HepG2 (cell line): ENCODE measurements around the gene NUP153. TPM values are rescaled to one million over a fixed set of nuclear protein-coding genes. Genes with fewer than 3 reads are reported as not detected.

Source experiments
- CREB1 ChIP-seq, 2 experiments: fragments of 450-650 bp in 1 of 2; IDR thresholded peaks; 2 replicates each; pipeline ENCODE4 v1.6.1; 2016 to 2017; ENCODE audit warnings: control low read depth in 1 of 2, mild to moderate bottlenecking in 1 of 2, missing compliant biosample characterization in 1 of 2, missing genetic modification characterization in 1 of 2
- EP300 ChIP-seq, 3 experiments: sonication (generic) in 1 of 3; formaldehyde crosslinking in 1 of 3; IDR thresholded peaks; 2 replicates each; pipeline versions ENCODE4 v1.5.1 to v1.6.1; 2011 to 2020; ENCODE audit warnings: low read depth in 2 of 3, low read length in 2 of 3, borderline replicate concordance in 1 of 3, improper control_type of control experiment in 1 of 3, mild to moderate bottlenecking in 1 of 3, missing genetic modification reagents in 1 of 3, moderate library complexity in 1 of 3
- GATA4 ChIP-seq: sonication (generic); IDR thresholded peaks from 2 replicates; pipeline ENCODE4 v1.6.1; 2016; ENCODE audit warnings: antibody characterized with exemption, low read depth, borderline replicate concordance
- HNRNPL ChIP-seq: fragments of 200-400 bp; formaldehyde crosslinking; IDR thresholded peaks from 2 replicates; pipeline ENCODE4 v1.6.1; 2017; ENCODE audit warnings: mild to moderate bottlenecking, low read depth, low read length
- PATZ1 ChIP-seq: sonication (generic); formaldehyde crosslinking; IDR thresholded peaks from 2 replicates; pipeline ENCODE4 v1.4.0; 2020; ENCODE audit warnings: missing genetic modification reagents
- PRDM4 ChIP-seq: sonication (generic); formaldehyde crosslinking; IDR thresholded peaks from 2 replicates; pipeline ENCODE4 v1.9.0; 2021; ENCODE audit warnings: missing genetic modification reagents, borderline replicate concordance
- TP53 ChIP-seq: sonication (generic); formaldehyde crosslinking; conservative IDR thresholded peaks from 2 replicates; pipeline ENCODE4 v1.4.0; 2020; ENCODE audit warnings: missing genetic modification reagents
- ZFP91 ChIP-seq: sonication (generic); formaldehyde crosslinking; IDR thresholded peaks from 2 replicates; pipeline ENCODE4 v1.9.0; 2022; ENCODE audit warnings: missing genetic modification reagents, mild to moderate bottlenecking, borderline replicate concordance
- ZNF788 ChIP-seq: sonication (generic); formaldehyde crosslinking; IDR thresholded peaks from 2 replicates; pipeline ENCODE4 v1.5.0; 2020; ENCODE audit warnings: mild to moderate bottlenecking, missing genetic modification reagents, borderline replicate concordance
- ZNF839 ChIP-seq: sonication (generic); formaldehyde crosslinking; IDR thresholded peaks from 2 replicates; pipeline ENCODE4 v1.4.0; 2020; ENCODE audit warnings: missing genetic modification reagents, mild to moderate bottlenecking, borderline replicate concordance
- polyA plus RNA-seq, 8 experiments: library from polyadenylated mRNA; depleted of rRNA in 3 of 8; stranded (reverse) in 7 of 8; unstranded in 1 of 8; fragments of >200 nt; fragmentation: Illumina TruSeq in 4 of 8; extraction: Trizol in 4 of 8; gene quantifications; 2 replicates each; pipeline versions ENCODE4 v1.2.1 to v1.2.3, GENCODE V29; 2011 to 2016; ENCODE audit warnings: low read depth in 4 of 8, missing spikeins in 1 of 8, mixed read lengths in 1 of 8; ENCODE audit not compliant: insufficient read depth in 1 of 8
- total RNA-seq, 5 experiments: library from RNA; depleted of rRNA; stranded (reverse); fragments of >200 nt; fragmentation: Illumina TruSeq; extraction: Trizol; gene quantifications; 2 replicates each; pipeline ENCODE4 v1.2.3, GENCODE V29; 2016; ENCODE audit warnings: low read depth in 1 of 5
- TF ChIP-seq, protein P1 (sequence below): sonication (generic); formaldehyde crosslinking; conservative IDR thresholded peaks from 2 replicates; pipeline ENCODE4 v1.8.1; 2023; ENCODE audit warnings: missing genetic modification reagents
- TF ChIP-seq, protein P2 (sequence below): sonication (generic); formaldehyde crosslinking; IDR thresholded peaks from 2 replicates; pipeline ENCODE4 v1.5.0; 2020; ENCODE audit warnings: mild to moderate bottlenecking, missing genetic modification reagents

Gene NUP153
- total and polyA plus RNA-seq, 2 of the 13 experiments (the other 11 are each of a cell fraction or from before 2014, with no cell fraction given) = 29.8 to 55.2 TPM

- TF ChIP-seq PRDM4 (CRISPR knock-in tag) = no peak
- peak; percentile 77; the same call in 1 of the 2 replicates for TF ChIP-seq ZNF788 (CRISPR knock-in tag)
- peak; percentile 96 for TF ChIP-seq PATZ1 (CRISPR knock-in tag)
- TF ChIP-seq EP300 (IDR thresholded peaks at IDR 0.05; ENCODE audit: low read depth in 2 of 2, low read length in 2 of 2) = peak in 1 of 2 experiments; percentile 62; a peak in 2 of 4 replicates
- no peak for TF ChIP-seq EP300 (CRISPR knock-in tag; IDR thresholded peaks at IDR 0.05; ENCODE audit: borderline replicate concordance)
- peak; percentile 85 for TF ChIP-seq CREB1 (IDR thresholded peaks at IDR 0.05)
- TF ChIP-seq CREB1 (CRISPR knock-in tag; IDR thresholded peaks at IDR 0.05) = peak; percentile 89
- TF ChIP-seq, protein P1, sequence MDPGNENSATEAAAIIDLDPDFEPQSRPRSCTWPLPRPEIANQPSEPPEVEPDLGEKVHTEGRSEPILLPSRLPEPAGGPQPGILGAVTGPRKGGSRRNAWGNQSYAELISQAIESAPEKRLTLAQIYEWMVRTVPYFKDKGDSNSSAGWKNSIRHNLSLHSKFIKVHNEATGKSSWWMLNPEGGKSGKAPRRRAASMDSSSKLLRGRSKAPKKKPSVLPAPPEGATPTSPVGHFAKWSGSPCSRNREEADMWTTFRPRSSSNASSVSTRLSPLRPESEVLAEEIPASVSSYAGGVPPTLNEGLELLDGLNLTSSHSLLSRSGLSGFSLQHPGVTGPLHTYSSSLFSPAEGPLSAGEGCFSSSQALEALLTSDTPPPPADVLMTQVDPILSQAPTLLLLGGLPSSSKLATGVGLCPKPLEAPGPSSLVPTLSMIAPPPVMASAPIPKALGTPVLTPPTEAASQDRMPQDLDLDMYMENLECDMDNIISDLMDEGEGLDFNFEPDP = no peak
- no peak for TF ChIP-seq HNRNPL
- TF ChIP-seq, protein P2, sequence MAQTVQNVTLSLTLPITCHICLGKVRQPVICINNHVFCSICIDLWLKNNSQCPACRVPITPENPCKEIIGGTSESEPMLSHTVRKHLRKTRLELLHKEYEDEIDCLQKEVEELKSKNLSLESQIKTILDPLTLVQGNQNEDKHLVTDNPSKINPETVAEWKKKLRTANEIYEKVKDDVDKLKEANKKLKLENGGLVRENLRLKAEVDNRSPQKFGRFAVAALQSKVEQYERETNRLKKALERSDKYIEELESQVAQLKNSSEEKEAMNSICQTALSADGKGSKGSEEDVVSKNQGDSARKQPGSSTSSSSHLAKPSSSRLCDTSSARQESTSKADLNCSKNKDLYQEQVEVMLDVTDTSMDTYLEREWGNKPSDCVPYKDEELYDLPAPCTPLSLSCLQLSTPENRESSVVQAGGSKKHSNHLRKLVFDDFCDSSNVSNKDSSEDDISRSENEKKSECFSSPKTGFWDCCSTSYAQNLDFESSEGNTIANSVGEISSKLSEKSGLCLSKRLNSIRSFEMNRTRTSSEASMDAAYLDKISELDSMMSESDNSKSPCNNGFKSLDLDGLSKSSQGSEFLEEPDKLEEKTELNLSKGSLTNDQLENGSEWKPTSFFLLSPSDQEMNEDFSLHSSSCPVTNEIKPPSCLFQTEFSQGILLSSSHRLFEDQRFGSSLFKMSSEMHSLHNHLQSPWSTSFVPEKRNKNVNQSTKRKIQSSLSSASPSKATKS (CRISPR knock-in tag) = 0 out of 2 replicates have a peak, but pooled peaks have one; percentile 47
- TF ChIP-seq ZFP91 = peak; percentile 38; the same call in 1 of the 2 replicates
- peak; percentile 56 for TF ChIP-seq GATA4
- no peak for TF ChIP-seq TP53 (CRISPR knock-in tag)
- peak; percentile 91 for TF ChIP-seq ZNF839 (CRISPR knock-in tag)
Observed at GRCh38 chr6:17599877-17600526, 106.7 kb downstream of the NUP153 start, which contains the start of gene FAM8A1 (continued).
